IPS-15b (cell line): ENCODE results near the gene MET.
"Not testable (repeated sequence)": the region's sequence is repeated elsewhere in the genome, so short reads cannot be mapped to it uniquely, and the experiment has no call there.

Source experiments
- H3K27me3 ChIP-seq: one replicate; pipeline ENCODE4 v1.6.1; 2013; ENCODE audit warnings: low read length; ENCODE audit not compliant: control insufficient read depth, insufficient read depth
- H3K36me3 ChIP-seq: one replicate; pipeline ENCODE4 v1.6.1; 2013; ENCODE audit warnings: low read length; ENCODE audit not compliant: control insufficient read depth, insufficient read depth
- H3K4me1 ChIP-seq: one replicate; pipeline ENCODE4 v1.6.1; 2013; ENCODE audit warnings: mild to moderate bottlenecking, low read length; ENCODE audit not compliant: control insufficient read depth, insufficient read depth
- H3K4me3 ChIP-seq: one replicate; pipeline ENCODE4 v1.5.1; 2013; ENCODE audit warnings: low read depth, low read length
- H3K9ac ChIP-seq: one replicate; pipeline ENCODE4 v1.6.1; 2013; ENCODE audit warnings: low read depth, mild to moderate bottlenecking, low read length
- H3K9me3 ChIP-seq: one replicate; pipeline ENCODE4 v1.6.1; 2013; ENCODE audit warnings: mild to moderate bottlenecking, low read length; ENCODE audit not compliant: control insufficient read depth, insufficient read depth

Gene MET

GRCh38 chr7:116715077-116715476 lies 43.1 kb downstream of the MET start:
- Histone ChIP-seq H3K9me3 (no peaks in the 10 kb centered on the region), H3K4me3 (no peak overlapping the region), H3K9ac (no peak overlapping the region), H3K36me3 (no peaks in the 10 kb centered on the region), H3K27me3 (no peaks in the 10 kb centered on the region), H3K4me1 (no peaks in the 10 kb centered on the region)

GRCh38 chr7:116717137-116717536 lies 45.1 kb downstream of the MET start:
- Histone ChIP-seq H3K9me3 (no peaks in the 10 kb centered on the region), H3K4me3 (no peak overlapping the region), H3K27me3 (no peaks in the 10 kb centered on the region), H3K9ac (no peak overlapping the region), H3K4me1 (no peaks in the 10 kb centered on the region), H3K36me3 (no peaks in the 10 kb centered on the region)

GRCh38 chr7:116723959-116724529 lies 52.0 kb downstream of the MET start:
- H3K36me3 ChIP-seq, H3K4me3 ChIP-seq, H3K4me1 ChIP-seq, H3K9me3 ChIP-seq, H3K27me3 ChIP-seq, H3K9ac ChIP-seq: not testable (repeated sequence)

DNA sequence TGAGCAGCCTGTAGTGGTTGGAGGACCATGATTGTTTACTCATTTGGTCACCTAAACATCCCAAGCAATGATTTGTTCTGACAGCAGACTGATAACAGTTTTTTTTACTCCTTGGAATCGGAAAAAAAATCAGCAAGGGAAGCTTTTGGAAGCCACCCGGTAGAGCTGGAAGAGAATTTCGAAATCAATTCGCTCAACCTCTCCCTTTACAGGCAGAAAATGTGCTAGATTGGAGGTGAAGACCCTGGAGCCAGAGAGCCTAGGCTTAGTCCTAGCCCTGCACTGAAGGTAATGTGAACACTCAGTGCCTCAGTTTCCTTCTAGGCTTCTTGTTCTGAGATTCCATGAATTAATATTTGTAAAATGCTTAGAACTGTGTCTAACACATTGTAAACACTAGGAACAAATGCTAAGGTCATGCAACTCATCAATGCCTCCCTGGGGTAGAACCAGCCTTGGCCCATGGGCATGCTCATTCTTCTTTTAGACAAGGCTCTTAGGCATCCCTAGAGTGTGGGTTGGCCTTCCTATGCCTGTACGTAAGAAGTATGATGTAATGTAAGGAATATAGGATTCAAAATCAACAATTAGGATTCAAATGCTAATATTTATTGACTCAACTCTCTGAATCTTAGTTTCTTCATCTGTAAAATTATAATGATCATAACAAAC lies 52.7 kb downstream of the MET start:
- H3K9me3 ChIP-seq: no peaks in the 10 kb centered on the region
- H3K27me3 ChIP-seq: no peaks in the 10 kb centered on the region
- no peaks in the 10 kb centered on the region for H3K36me3 ChIP-seq
- H3K4me3 ChIP-seq: no peak overlapping the region
- H3K9ac ChIP-seq: no peak overlapping the region
- no peaks in the 10 kb centered on the region for H3K4me1 ChIP-seq

- H3K9me3 ChIP-seq: no peaks in the 10 kb centered on the region
- H3K27me3 ChIP-seq: no peaks in the 10 kb centered on the region
- no peak overlapping the region for H3K4me3 ChIP-seq
- H3K9ac ChIP-seq: no peak overlapping the region
- no peaks in the 10 kb centered on the region for H3K4me1 ChIP-seq
- H3K36me3 ChIP-seq: no peaks in the 10 kb centered on the region
Measured at GRCh38 chr7:116726149-116726548, 54.2 kb downstream of the MET start.

GRCh38 chr7:116726713-116727431 lies 54.9 kb downstream of the MET start:
- Histone ChIP-seq H3K36me3 (no peaks in the 10 kb centered on the region), H3K4me1 (no peaks in the 10 kb centered on the region), H3K9ac (no peak overlapping the region), H3K9me3 (no peaks in the 10 kb centered on the region), H3K27me3 (no peaks in the 10 kb centered on the region), H3K4me3 (no peak overlapping the region)

GRCh38 chr7:116727432-116728009 lies 55.5 kb downstream of the MET start:
- Histone ChIP-seq H3K4me3 (no peak overlapping the region), H3K36me3 (no peaks in the 10 kb centered on the region), H3K27me3 (no peaks in the 10 kb centered on the region), H3K4me1 (no peaks in the 10 kb centered on the region), H3K9ac (no peak overlapping the region), H3K9me3 (no peaks in the 10 kb centered on the region)

DNA sequence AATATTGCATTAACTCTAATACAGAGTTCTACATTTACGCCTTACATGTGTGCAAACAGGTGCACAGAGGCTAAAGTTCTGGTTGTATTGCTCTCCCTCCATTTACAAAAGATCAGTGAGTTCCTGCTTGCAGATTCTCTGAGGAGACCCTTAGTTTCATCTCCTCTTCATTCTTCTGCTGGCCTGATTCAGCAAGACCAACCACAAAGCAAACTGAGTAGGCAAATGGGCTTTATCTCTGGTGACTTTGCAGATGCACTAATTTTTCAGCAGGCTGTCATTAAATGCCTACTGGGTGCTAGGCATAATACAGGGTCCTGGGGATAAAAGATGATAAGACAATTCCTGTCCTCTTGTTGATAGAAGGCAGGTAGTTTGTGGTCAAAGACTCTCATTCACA lies 56.4 kb downstream of the MET start:
- Histone ChIP-seq H3K27me3 (no peaks in the 10 kb centered on the region), H3K36me3 (no peaks in the 10 kb centered on the region)

DNA sequence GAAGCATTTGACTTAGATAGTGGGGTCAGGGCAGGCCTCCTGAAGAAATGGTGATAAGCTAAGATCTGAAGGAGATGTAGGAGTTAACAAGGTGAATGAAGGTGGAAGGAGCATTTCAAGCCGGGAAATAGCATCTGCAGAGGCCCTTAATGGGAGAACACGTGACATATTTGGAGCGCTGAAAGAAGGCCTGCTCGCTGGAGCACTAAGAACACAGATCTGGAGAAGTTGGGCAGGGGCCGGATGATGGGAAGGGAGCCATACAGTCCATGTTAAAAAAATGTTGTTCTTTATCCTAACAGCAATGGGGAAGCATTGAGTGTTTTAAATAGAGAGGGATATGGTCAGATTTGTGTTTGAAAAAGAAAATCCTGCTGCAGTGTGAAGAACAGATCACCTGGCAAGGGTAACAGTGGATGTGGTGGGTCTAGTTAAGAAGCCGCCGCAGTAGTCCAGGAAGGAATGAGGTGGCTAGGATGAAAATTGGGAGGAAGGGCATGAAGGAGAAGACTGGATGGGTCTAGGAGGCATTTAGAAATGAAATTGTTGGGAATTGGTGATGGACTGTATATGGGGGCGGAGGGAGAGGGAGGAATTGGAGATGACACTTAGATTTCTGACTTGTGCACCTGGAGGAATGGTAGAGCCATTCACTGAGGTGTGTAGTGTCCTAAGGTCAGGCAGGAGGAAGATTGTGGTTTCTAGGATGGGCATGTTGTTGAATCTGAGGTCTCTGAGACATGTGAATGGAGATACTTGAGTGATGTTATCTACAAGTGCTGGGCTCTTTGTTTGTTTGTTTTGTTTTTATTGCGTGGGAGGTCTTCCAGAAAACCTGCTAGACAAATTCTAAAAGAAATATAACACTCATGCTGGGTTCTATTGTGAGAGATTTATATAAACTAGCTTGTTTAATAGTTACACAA lies 58.4 kb downstream of the MET start:
- no peak overlapping the region for H3K9ac ChIP-seq
- H3K36me3 ChIP-seq: no peaks in the 10 kb centered on the region
- no peaks in the 10 kb centered on the region for H3K9me3 ChIP-seq
- H3K4me3 ChIP-seq: no peak overlapping the region
- peaks cover 12% of the 10 kb centered on the region for H3K4me1 ChIP-seq
- no peaks in the 10 kb centered on the region for H3K27me3 ChIP-seq

More for the DNA sequence above, 56.4 kb downstream of the MET start:
- no peaks in the 10 kb centered on the region for H3K9me3 ChIP-seq
- H3K4me3 ChIP-seq: no peak overlapping the region
- no peaks in the 10 kb centered on the region for H3K4me1 ChIP-seq
- H3K9ac ChIP-seq: no peak overlapping the region

GRCh38 chr7:116731023-116731395 lies 59.0 kb downstream of the MET start:
- H3K4me3 ChIP-seq: no peak overlapping the region
- no peak overlapping the region for H3K9ac ChIP-seq
- H3K9me3 ChIP-seq: no peaks in the 10 kb centered on the region
- H3K4me1 ChIP-seq: peaks cover 12% of the 10 kb centered on the region
- no peaks in the 10 kb centered on the region for H3K36me3 ChIP-seq
- H3K27me3 ChIP-seq: no peaks in the 10 kb centered on the region
